Stomach (tissue), 9 donors: ENCODE measurements around the gene ULK4. TPM values are rescaled to one million over a fixed set of nuclear protein-coding genes. Genes with fewer than 3 reads are reported as not detected.

Source experiments
- DNase-seq, 2 donors: peaks; one replicate each; pipeline versions ENCODE4 v3.0.0 to v3.0.0-alpha.2; 2013 to 2019
- H3K27ac ChIP-seq, 5 donors: fragments of 200-600 bp in 4 of 5; sonication (generic) in 4 of 5; one replicate each; pipeline ENCODE4 v1.5.1; 2013 to 2019; ENCODE audit warnings: mild to moderate bottlenecking in 1 of 5, moderate library complexity in 1 of 5
- H3K27me3 ChIP-seq, 3 donors: fragments of 200-600 bp; sonication (generic); one replicate each; pipeline ENCODE4 v1.5.1; 2017 to 2019; ENCODE audit warnings: mixed run types in 1 of 3
- H3K36me3 ChIP-seq, 4 donors: fragments of 200-600 bp; sonication (generic); 1 replicate in 3 of 4; 2 replicates in 1 of 4; pipeline ENCODE4 v1.5.1; 2016 to 2019
- H3K4me1 ChIP-seq, 4 donors: fragments of 200-600 bp; sonication (generic); one replicate each; pipeline ENCODE4 v1.5.1; 2016 to 2019
- H3K4me3 ChIP-seq, 4 donors: fragments of 200-600 bp; sonication (generic) in 3 of 4; one replicate each; pipeline ENCODE4 v1.5.1; 2016 to 2019; ENCODE audit warnings: mild to moderate bottlenecking in 1 of 4
- H3K9me3 ChIP-seq, 4 donors: fragments of 200-600 bp; sonication (generic); one replicate each; pipeline ENCODE4 v1.5.1; 2016 to 2019
- EP300 ChIP-seq: sonication (generic); formaldehyde crosslinking; IDR thresholded peaks from one replicate; pipeline ENCODE4 v1.6.1; 2017; ENCODE audit warnings: antibody characterized with exemption
- POLR2A ChIP-seq, 4 donors: fragments of 450-650 bp; IDR thresholded peaks; one replicate each; pipeline ENCODE4 v1.6.1; 2016; ENCODE audit warnings: antibody characterized with exemption in 4 of 4, control low read depth in 2 of 4, mild to moderate bottlenecking in 1 of 4, moderate library complexity in 1 of 4
- POLR2AphosphoS5 ChIP-seq, 3 donors: sonication (generic); formaldehyde crosslinking; IDR thresholded peaks; one replicate each; pipeline ENCODE4 v1.6.1; 2016; ENCODE audit warnings: antibody characterized with exemption in 3 of 3
- WGBS, 5 donors: extraction: QIAGEN DNeasy Blood & Tissue Kit in 3 of 5; methylation state at CpG; one replicate each; pipeline versions ENCODE4 v1.1.5 to v1.1.7; 2013 to 2018; 5-methylcytosine and 5-hydroxymethylcytosine counted together
- intact Hi-C: fragments of 100-400 bp; cut with DNase I; formaldehyde crosslinking; loops from one replicate; pipeline ENCODE4 v1.15.1; 2023; ENCODE audit warnings: low total_unique reads
- polyA plus RNA-seq, 3 donors: library from polyadenylated mRNA; stranded (reverse); fragments of 200-250 nt; gene quantifications; one replicate each; pipeline ENCODE4 v1.2.3, GENCODE V29; 2013
- total RNA-seq, 5 donors: library from RNA; depleted of rRNA; stranded (reverse); fragments of >200 nt; gene quantifications; one replicate each; pipeline versions ENCODE4 v1.1.0 to v1.2.3, GENCODE V29; 2014 to 2016
- TF ChIP-seq, protein P1 (sequence below), 7 experiments: fragments of 450-650 bp in 4 of 7; fragments of 200-600 bp in 3 of 7; sonication (generic) in 3 of 7; IDR thresholded peaks; one replicate each; pipeline ENCODE4 v1.5.1; 2016 to 2019; ENCODE audit warnings: antibody characterized with exemption in 7 of 7, control low read depth in 2 of 7, mild to moderate bottlenecking in 1 of 7
- donor health status: healthy with polysubstance abuse.
- donor health status: Bipolar disorder and iron deficiency.
- donor health status: healthy.

ULK4 gene
- total and polyA plus RNA-seq, 8 donors, result 1.6 to 150 (median 7.4) TPM

DNA sequence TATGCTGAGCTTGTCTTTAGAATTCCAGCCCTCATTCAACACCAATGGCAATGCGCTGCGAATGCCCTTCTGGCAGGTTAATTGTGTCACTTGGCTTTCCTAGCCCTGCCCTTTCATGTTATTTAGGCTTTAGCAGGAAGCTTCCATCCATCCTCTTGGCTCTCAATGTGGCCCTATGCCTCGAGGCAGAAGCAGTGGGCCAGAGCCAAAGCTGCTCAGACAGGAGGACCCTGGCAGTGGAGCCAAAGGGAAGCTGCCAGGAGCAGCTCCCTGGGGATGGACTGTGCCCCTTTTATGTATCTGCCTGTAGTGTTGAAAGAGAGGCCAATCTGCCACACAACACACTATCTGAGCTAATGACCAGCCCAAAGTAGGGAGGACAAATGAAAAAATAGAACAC is 386.2 kb downstream of the ULK4 start:
- Histone ChIP-seq H3K9me3 (no peaks in the 10 kb centered on the region), H3K4me3 (no peak overlapping the region), H3K27me3 (no peaks in the 10 kb centered on the region), H3K36me3 (no peaks in the 10 kb centered on the region), H3K4me1 (no peaks in the 10 kb centered on the region), H3K27ac (no peak overlapping the region)
- intact Hi-C loops, result no loop called here
- WGBS, 5 donors, result 75 to 81% (median 76%) methylated on average over 3 of the region's 3 CpGs
- DNase-seq, result no peak
- TF ChIP-seq POLR2A (IDR thresholded peaks at IDR 0.05) (no peak), POLR2AphosphoS5 (IDR thresholded peaks at IDR 0.05) (no peak), EP300 (no peak)
- TF ChIP-seq, protein P1, sequence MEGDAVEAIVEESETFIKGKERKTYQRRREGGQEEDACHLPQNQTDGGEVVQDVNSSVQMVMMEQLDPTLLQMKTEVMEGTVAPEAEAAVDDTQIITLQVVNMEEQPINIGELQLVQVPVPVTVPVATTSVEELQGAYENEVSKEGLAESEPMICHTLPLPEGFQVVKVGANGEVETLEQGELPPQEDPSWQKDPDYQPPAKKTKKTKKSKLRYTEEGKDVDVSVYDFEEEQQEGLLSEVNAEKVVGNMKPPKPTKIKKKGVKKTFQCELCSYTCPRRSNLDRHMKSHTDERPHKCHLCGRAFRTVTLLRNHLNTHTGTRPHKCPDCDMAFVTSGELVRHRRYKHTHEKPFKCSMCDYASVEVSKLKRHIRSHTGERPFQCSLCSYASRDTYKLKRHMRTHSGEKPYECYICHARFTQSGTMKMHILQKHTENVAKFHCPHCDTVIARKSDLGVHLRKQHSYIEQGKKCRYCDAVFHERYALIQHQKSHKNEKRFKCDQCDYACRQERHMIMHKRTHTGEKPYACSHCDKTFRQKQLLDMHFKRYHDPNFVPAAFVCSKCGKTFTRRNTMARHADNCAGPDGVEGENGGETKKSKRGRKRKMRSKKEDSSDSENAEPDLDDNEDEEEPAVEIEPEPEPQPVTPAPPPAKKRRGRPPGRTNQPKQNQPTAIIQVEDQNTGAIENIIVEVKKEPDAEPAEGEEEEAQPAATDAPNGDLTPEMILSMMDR (IDR thresholded peaks at IDR 0.05), result no peak

DNA sequence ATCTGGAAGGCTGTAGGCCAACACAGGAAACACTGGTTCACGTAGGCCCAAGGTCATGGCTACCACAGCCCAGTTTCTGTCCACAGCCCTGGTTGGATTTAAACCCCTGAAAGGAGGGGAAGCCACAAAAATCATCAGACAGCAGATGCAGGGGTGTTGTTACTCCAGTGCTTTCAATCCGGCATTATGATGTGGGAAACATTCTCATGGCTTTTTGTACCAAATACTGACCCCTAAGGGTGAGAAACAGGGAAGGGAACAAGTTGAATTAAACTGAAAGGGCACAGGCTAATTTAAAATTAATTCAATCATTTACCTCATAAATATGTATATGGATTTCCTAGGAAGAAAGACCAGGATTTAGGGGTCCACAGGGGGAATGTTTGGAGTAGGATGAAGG is 387.0 kb downstream of the ULK4 start:
- Histone ChIP-seq H3K27ac (no peak overlapping the region), H3K4me1 (no peaks in the 10 kb centered on the region), H3K27me3 (no peaks in the 10 kb centered on the region), H3K36me3 (no peaks in the 10 kb centered on the region), H3K4me3 (no peak overlapping the region), H3K9me3 (no peaks in the 10 kb centered on the region)
- no peak for DNase-seq
- TF ChIP-seq, protein P1 (IDR thresholded peaks at IDR 0.05), result no peak
- TF ChIP-seq POLR2A (IDR thresholded peaks at IDR 0.05) (no peak), EP300 (no peak), POLR2AphosphoS5 (IDR thresholded peaks at IDR 0.05) (no peak)
- WGBS, 5 donors, result 42 to 85% (median 70%) methylated on average over 2 of the region's 2 CpGs
- intact Hi-C loops, result no loop called here

DNA sequence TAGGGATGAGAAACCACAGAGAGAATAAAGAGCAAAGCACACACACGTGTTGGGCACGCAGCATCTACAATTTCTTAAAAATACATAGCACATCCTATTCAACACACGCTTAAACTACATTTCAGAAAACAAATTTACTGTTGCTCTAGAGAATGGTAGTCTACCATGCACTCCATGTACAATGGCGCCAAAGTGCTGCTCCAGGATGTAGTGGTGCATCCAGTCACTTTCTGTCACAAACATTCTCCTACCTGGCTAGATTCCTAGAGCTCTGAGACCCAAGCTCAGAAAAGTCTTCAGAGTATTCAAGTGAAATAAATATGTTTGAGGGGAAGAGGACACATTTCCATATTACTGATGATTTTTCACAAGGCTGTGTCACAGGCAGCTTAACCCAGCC is 388.3 kb downstream of the ULK4 start:
- Histone ChIP-seq H3K9me3 (no peaks in the 10 kb centered on the region), H3K36me3 (no peaks in the 10 kb centered on the region), H3K27me3 (no peaks in the 10 kb centered on the region), H3K4me1 (no peaks in the 10 kb centered on the region), H3K4me3 (no peak overlapping the region), H3K27ac (no peak overlapping the region)
- WGBS, 5 donors, result 89 to 98% (median 96%) methylated on average over 4 of the region's 4 CpGs
- intact Hi-C loops, result no loop called here
- no peak for DNase-seq
- TF ChIP-seq POLR2AphosphoS5 (IDR thresholded peaks at IDR 0.05), result no peak
- no peak for TF ChIP-seq EP300
- TF ChIP-seq POLR2A (IDR thresholded peaks at IDR 0.05), result no peak
- TF ChIP-seq, protein P1 (IDR thresholded peaks at IDR 0.05), result no peak

DNA sequence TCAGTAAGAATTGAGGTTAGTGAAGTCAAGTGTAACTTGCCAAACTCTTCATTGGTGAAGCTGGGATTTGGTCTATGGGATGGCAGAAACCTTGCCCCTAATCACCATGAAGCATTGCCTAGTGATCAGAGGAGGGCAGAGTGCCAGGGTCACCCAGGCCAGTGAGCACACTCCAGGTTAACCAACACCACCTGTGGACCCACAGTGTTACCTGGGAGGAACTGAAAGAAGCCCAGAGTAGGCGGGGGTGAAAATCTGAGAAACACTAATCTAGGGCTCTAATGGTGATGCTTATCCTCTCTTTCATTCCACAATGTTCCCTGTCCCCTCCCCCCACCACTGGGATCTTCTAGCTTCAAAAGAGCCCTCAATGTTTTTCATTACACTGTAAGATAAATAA is 389.8 kb downstream of the ULK4 start:
- DNase-seq, result no peak
- Histone ChIP-seq H3K4me3 (no peak overlapping the region), H3K36me3 (no peaks in the 10 kb centered on the region), H3K4me1 (no peaks in the 10 kb centered on the region), H3K27ac (no peak overlapping the region), H3K27me3 (no peaks in the 10 kb centered on the region), H3K9me3 (no peaks in the 10 kb centered on the region)
- TF ChIP-seq EP300, result no peak
- no peak for TF ChIP-seq POLR2A (IDR thresholded peaks at IDR 0.05)
- TF ChIP-seq, protein P1 (IDR thresholded peaks at IDR 0.05), result no peak
- no peak for TF ChIP-seq POLR2AphosphoS5 (IDR thresholded peaks at IDR 0.05)
- 93 to 100% (median 100%) methylated on average over 1 of the region's 1 CpG for WGBS, 5 donors
- intact Hi-C loops, result no loop called here
